ENCODE data around the gene CABLES2.

DNA sequence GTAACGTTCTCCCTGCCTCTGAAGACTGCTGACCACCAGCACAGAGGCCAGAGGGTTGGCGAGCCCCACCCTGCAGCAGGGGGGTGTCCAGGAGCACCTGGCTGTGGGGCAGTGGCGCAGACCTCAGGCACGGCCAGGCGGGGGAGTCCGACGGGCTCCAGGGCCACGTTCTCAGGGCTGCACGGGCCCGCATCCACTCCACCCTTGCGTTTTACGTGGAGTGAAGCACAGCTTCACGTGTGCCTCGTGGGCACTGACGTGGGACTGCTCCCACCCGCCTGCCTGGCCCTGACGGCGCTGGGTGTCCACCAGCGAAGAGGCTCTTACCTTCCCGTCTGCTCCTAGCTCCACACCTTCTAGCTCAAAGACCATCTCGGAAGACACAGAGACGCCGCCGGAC lies 13.3 kb downstream of the CABLES2 start:
- TF ChIP-seq, protein P1, sequence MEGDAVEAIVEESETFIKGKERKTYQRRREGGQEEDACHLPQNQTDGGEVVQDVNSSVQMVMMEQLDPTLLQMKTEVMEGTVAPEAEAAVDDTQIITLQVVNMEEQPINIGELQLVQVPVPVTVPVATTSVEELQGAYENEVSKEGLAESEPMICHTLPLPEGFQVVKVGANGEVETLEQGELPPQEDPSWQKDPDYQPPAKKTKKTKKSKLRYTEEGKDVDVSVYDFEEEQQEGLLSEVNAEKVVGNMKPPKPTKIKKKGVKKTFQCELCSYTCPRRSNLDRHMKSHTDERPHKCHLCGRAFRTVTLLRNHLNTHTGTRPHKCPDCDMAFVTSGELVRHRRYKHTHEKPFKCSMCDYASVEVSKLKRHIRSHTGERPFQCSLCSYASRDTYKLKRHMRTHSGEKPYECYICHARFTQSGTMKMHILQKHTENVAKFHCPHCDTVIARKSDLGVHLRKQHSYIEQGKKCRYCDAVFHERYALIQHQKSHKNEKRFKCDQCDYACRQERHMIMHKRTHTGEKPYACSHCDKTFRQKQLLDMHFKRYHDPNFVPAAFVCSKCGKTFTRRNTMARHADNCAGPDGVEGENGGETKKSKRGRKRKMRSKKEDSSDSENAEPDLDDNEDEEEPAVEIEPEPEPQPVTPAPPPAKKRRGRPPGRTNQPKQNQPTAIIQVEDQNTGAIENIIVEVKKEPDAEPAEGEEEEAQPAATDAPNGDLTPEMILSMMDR (IDR thresholded peaks at IDR 0.05): no peak
- no peak for TF ChIP-seq POLR2A (IDR thresholded peaks at IDR 0.05)
